Measurements from ENCODE around the gene RTN3. TPM values are rescaled to one million over a fixed set of nuclear protein-coding genes. Genes with fewer than 3 reads are reported as not detected.
"Not testable (repeated sequence)": the region's sequence is repeated elsewhere in the genome, so short reads cannot be mapped to it uniquely, and the experiment has no call there.

Gene RTN3
- 10 to 100 TPM; 36.9 to 43.0 (median 37.6) TPM for total RNA-seq
- total RNA-seq (2013) = 27.1 TPM

GRCh38 chr11:63681321-63682065 is at the start of gene RTN3:
RTN3 (plus strand) TSS chr11:63681500; CDS start chr11:63681637, 137 bp downstream.
- peak; percentile 98 to 100 for DNase-seq
- H3K4me1 ChIP-seq (ENCODE audit: control insufficient read depth, insufficient read depth, low read length) = peaks cover 14% of the 10 kb centered on the region
- H3K27me3 Mint-ChIP-seq (ENCODE audit: low read depth in 2 of 2) = peaks cover 0 to 3% of the 10 kb centered on the region in 2 donors
- no peaks in the 10 kb centered on the region for H3K36me3 Mint-ChIP-seq
- peak; percentile 90 to 97 (median 93) for ATAC-seq
- H3K27me3 ChIP-seq (ENCODE audit: control insufficient read depth, insufficient read depth, low read length) = no peaks in the 10 kb centered on the region
- H3K4me1 Mint-ChIP-seq = peaks cover 28 to 30% of the 10 kb centered on the region in 2 donors
- no peaks in the 10 kb centered on the region for H3K9me3 ChIP-seq (ENCODE audit: control insufficient read depth, insufficient read depth, low read length)
- intact Hi-C loops (cut with micrococcal nuclease) = loop anchor here (1.0 kb wide), 1 partner anchor 10 kb away; the partner anchor contains the start of gene ATL3
- TF ChIP-seq CTCF (IDR thresholded peaks at IDR 0.05) = no peak
- H3K36me3 ChIP-seq (ENCODE audit: control insufficient read depth, insufficient read depth, low read length) = no peaks in the 10 kb centered on the region
- H3K4me3 Mint-ChIP-seq = peak within 1 kb of the TSS; percentile 97
- WGBS (ENCODE audit: insufficient coverage) = under 1% methylated on average over 74 of the region's 74 CpGs
- no peaks in the 10 kb centered on the region for H3K9me3 Mint-ChIP-seq
- H3K27ac ChIP-seq (ENCODE audit: low read length) = peak within 1 kb of the TSS; percentile 78
- peak within 1 kb of the TSS; percentile 66 for H3K4me3 ChIP-seq (ENCODE audit: low read length)
- peak within 1 kb of the TSS; percentile 84 to 86 for H3K27ac Mint-ChIP-seq

GRCh38 chr11:63635762-63636465 is 45.4 kb upstream of the RTN3 start:
- Histone ChIP-seq H3K9me3 (ENCODE audit: control insufficient read depth, insufficient read depth, low read length) (no peaks in the 10 kb centered on the region), H3K36me3 (ENCODE audit: control insufficient read depth, insufficient read depth, low read length) (peaks cover 36% of the 10 kb centered on the region), H3K4me3 (ENCODE audit: low read length) (no peak overlapping the region), H3K27me3 (ENCODE audit: control insufficient read depth, insufficient read depth, low read length) (no peaks in the 10 kb centered on the region), H3K4me1 (ENCODE audit: control insufficient read depth, insufficient read depth, low read length) (no peaks in the 10 kb centered on the region), H3K27ac (ENCODE audit: low read length) (no peak overlapping the region)
- peaks cover 6% of the 10 kb centered on the region for H3K36me3 Mint-ChIP-seq
- TF ChIP-seq CTCF (IDR thresholded peaks at IDR 0.05) = peak; percentile 92
- peaks cover 0 to 12% of the 10 kb centered on the region in 2 donors for H3K4me1 Mint-ChIP-seq
- 79% methylated on average over 10 of the region's 10 CpGs for WGBS (ENCODE audit: insufficient coverage)
- no peaks in the 10 kb centered on the region for H3K9me3 Mint-ChIP-seq
- peak overlapping the region in 1 of 2 donors; percentile 53 for H3K27ac Mint-ChIP-seq
- no peak overlapping the region for H3K4me3 Mint-ChIP-seq
- intact Hi-C loops (cut with micrococcal nuclease) = loop anchor here (1.0 to 5.0 kb wide), 3 partner anchors 69 to 599 kb away; no protein-coding TSS in a partner anchor
- no peaks in the 10 kb centered on the region for H3K27me3 Mint-ChIP-seq (ENCODE audit: low read depth in 2 of 2)
- ATAC-seq (peak; percentile 81 to 98 (median 92)), DNase-seq (peak; percentile 59 to 86)

DNA sequence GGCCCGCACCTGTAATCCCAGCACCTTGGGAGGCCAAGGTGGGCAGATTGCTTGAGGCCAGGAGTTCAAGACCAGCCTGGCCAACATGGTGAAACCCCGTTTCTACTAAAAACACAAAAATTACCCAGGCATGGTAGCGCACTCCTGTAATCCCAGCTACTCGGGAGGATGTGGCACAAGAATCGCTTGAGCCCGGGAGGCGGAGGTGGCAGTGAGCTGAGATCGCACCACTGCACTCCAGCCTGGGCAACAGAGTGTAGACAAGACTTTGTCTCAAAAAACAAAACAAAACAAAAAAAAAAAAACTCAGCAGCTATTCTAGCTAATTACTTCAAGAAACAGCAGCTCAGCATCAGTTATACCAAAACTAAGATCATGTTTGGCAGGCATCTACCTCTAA is 42.9 kb upstream of the RTN3 start:
- H3K4me1 ChIP-seq (ENCODE audit: control insufficient read depth, insufficient read depth, low read length); H3K4me3 ChIP-seq (ENCODE audit: low read length); DNase-seq; H3K9me3 ChIP-seq (ENCODE audit: control insufficient read depth, insufficient read depth, low read length); ATAC-seq; H3K27me3 Mint-ChIP-seq (ENCODE audit: low read depth in 2 of 2); H3K9me3 Mint-ChIP-seq; H3K27ac ChIP-seq (ENCODE audit: low read length); H3K27me3 ChIP-seq (ENCODE audit: control insufficient read depth, insufficient read depth, low read length); H3K4me3 Mint-ChIP-seq; H3K27ac Mint-ChIP-seq: not testable (repeated sequence)
- intact Hi-C loops (cut with micrococcal nuclease) = loop anchor here (5.0 kb wide), 1 partner anchor 601 kb away; no protein-coding TSS in a partner anchor
- WGBS (ENCODE audit: insufficient coverage) = 97% methylated on average over 8 of the region's 8 CpGs
- Mint-ChIP-seq H3K4me1 (peaks cover 13 to 20% of the 10 kb centered on the region in 2 donors), H3K36me3 (peaks cover 16% of the 10 kb centered on the region)
- peaks cover 42% of the 10 kb centered on the region for H3K36me3 ChIP-seq (ENCODE audit: control insufficient read depth, insufficient read depth, low read length)
